ENCODE results near the gene TMC3.

- TF ChIP-seq CTCF (conservative IDR thresholded peaks at IDR 0.05; ENCODE audit: low read length) (no peak), EZH2phosphoT487 (IDR thresholded peaks at IDR 0.05; ENCODE audit: borderline replicate concordance, low read depth, low read length) (no peak)
Measured at GRCh38 chr15:81351651-81352050, 22.4 kb downstream of the TMC3 start.
